ENCODE results near the gene ACTL6A. TPM values are rescaled to one million over a fixed set of nuclear protein-coding genes. Genes with fewer than 3 reads are reported as not detected.

Gene ACTL6A
- total and polyA plus RNA-seq, 4 donors = 14.9 to 29.4 (median 24.2) TPM

- no peak overlapping the region for H3K4me3 ChIP-seq (ENCODE audit: low read depth in 1 of 3, low read length in 3 of 3)
- H3K9ac ChIP-seq (ENCODE audit: low read depth in 1 of 2, low read length in 2 of 2) = no peak overlapping the region
- TF ChIP-seq HNF4A (conservative IDR thresholded peaks at IDR 0.05) (no peak), ZBTB33 (IDR thresholded peaks at IDR 0.05) (no peak), SP1 (IDR thresholded peaks at IDR 0.05) (no peak), JUND (IDR thresholded peaks at IDR 0.05) (no peak), YY1 (IDR thresholded peaks at IDR 0.05) (no peak)
- H3K27me3 ChIP-seq (ENCODE audit: control insufficient read depth in 4 of 4, insufficient read depth in 4 of 4, low read length in 3 of 4) = no peaks in the 10 kb centered on the region
- no peak for DNase-seq (ENCODE audit: low spot score)
- H3K9me3 ChIP-seq (ENCODE audit: control insufficient read depth in 4 of 4, low read length in 3 of 4) = no peaks in the 10 kb centered on the region
- no peaks in the 10 kb centered on the region for H3K4me1 ChIP-seq (ENCODE audit: control insufficient read depth in 4 of 4, insufficient read depth in 4 of 4, low read length in 3 of 4)
- H3K27ac ChIP-seq (ENCODE audit: low read depth in 1 of 2, low read length in 2 of 2) = no peak overlapping the region
- 96% methylated on average over 2 of the region's 2 CpGs for WGBS
- peaks cover 10 to 35% (median 28%) of the 10 kb centered on the region in 4 donors for H3K36me3 ChIP-seq (ENCODE audit: control insufficient read depth in 4 of 4, insufficient read depth in 3 of 4, low read depth in 1 of 4, low read length in 3 of 4)
These were observed 59.3 kb downstream of the ACTL6A start for GRCh38 chr3:179622023-179622422.

- 88% methylated on average over 3 of the region's 3 CpGs for WGBS
These were observed 61.7 kb downstream of the ACTL6A start for GRCh38 chr3:179624451-179624850.

More at GRCh38 chr3:179624451-179624850, 61.7 kb downstream of the ACTL6A start:
- Histone ChIP-seq H3K27me3 (ENCODE audit: control insufficient read depth in 4 of 4, insufficient read depth in 4 of 4, low read length in 3 of 4) (no peaks in the 10 kb centered on the region), H3K4me1 (ENCODE audit: control insufficient read depth in 4 of 4, insufficient read depth in 4 of 4, low read length in 3 of 4) (no peaks in the 10 kb centered on the region), H3K9me3 (ENCODE audit: control insufficient read depth in 4 of 4, low read length in 3 of 4) (no peaks in the 10 kb centered on the region), H3K9ac (ENCODE audit: low read depth in 1 of 2, low read length in 2 of 2) (no peak overlapping the region), H3K36me3 (ENCODE audit: control insufficient read depth in 4 of 4, insufficient read depth in 3 of 4, low read depth in 1 of 4, low read length in 3 of 4) (peaks cover 7 to 29% (median 18%) of the 10 kb centered on the region in 4 donors), H3K27ac (ENCODE audit: low read depth in 1 of 2, low read length in 2 of 2) (no peak overlapping the region), H3K4me3 (ENCODE audit: low read depth in 1 of 3, low read length in 3 of 3) (no peak overlapping the region)
- no peak for DNase-seq (ENCODE audit: low spot score)
- TF ChIP-seq CTCF (IDR thresholded peaks at IDR 0.05; ENCODE audit: low read depth, low read length, missing input control) = no peak
- TF ChIP-seq NR2F2 (IDR thresholded peaks at IDR 0.05) = no peak
- TF ChIP-seq ZBTB33 (IDR thresholded peaks at IDR 0.05) = no peak
- no peak for TF ChIP-seq ATF3 (IDR thresholded peaks at IDR 0.05)
- TF ChIP-seq SP1 (IDR thresholded peaks at IDR 0.05) = no peak
- TF ChIP-seq FOXA1 (IDR thresholded peaks at IDR 0.05) = no peak
- no peak for TF ChIP-seq RAD21 (IDR thresholded peaks at IDR 0.05)
- no peak for TF ChIP-seq FOXA2 (IDR thresholded peaks at IDR 0.05)
- TF ChIP-seq JUND (IDR thresholded peaks at IDR 0.05) = no peak
- no peak for TF ChIP-seq EGR1 (IDR thresholded peaks at IDR 0.05; ENCODE audit: low read depth in 2 of 2)
- no peak for TF ChIP-seq RXRA (IDR thresholded peaks at IDR 0.05)

All from liver (tissue), 9 donors.